OCI-LY1 (cell line): ENCODE results near the gene SURF4.

Source experiments
- CTCF ChIP-seq: fragments of 200-600 bp; sonication (generic), shearing (Covaris generic); IDR thresholded peaks from 2 replicates; pipeline ENCODE4 v1.5.1; 2017; ENCODE audit warnings: mild to moderate bottlenecking, antibody characterized with exemption, low read length, moderate library complexity, mixed read lengths
- EZH2 ChIP-seq: fragments of 200-600 bp; sonication (generic), shearing (Covaris generic); IDR thresholded peaks from 2 replicates; pipeline ENCODE4 v1.8.0; 2017; ENCODE audit warnings: borderline replicate concordance, mixed run types, mild to moderate bottlenecking, antibody characterized with exemption, low read length, moderate library complexity, mixed read lengths

- TF ChIP-seq CTCF (no peak), EZH2 (no peak)
These were observed 35.6 kb downstream of the SURF4 start for GRCh38 chr9:133340256-133340655.
